Astrocyte of the spinal cord (primary cell): ENCODE data around the gene NUMB.
"Not testable (repeated sequence)": the region's sequence is repeated elsewhere in the genome, so short reads cannot be mapped to it uniquely, and the experiment has no call there.

Experiments used
- DNase-seq: peaks from one replicate; pipeline ENCODE4 v3.0.0; 2011; ENCODE audit warnings: low read depth, low spot score
- H3K4me3 ChIP-seq: 2 replicates; pipeline ENCODE4 v1.5.1; 2011; ENCODE audit warnings: low read depth, mild to moderate bottlenecking, low read length, moderate library complexity
- CTCF ChIP-seq: IDR thresholded peaks from 2 replicates; pipeline ENCODE4 v1.5.1; 2012; ENCODE audit warnings: low read depth, mild to moderate bottlenecking, low read length, inconsistent platforms
- in situ Hi-C: cut with HindIII; loops from 2 replicates; pipeline ENCODE4 v1.10.0; 2017; ENCODE audit warnings: low sequenced_read_pairs

Gene NUMB

GRCh38 chr14:73368616-73369015, 89.7 kb downstream of the NUMB start:
- DNase-seq = no peak
- H3K4me3 ChIP-seq = no peak overlapping the region
- in situ Hi-C loops = no loop called here
- no peak for TF ChIP-seq CTCF

GRCh38 chr14:73365727-73366126, 92.6 kb downstream of the NUMB start:
- DNase-seq = no peak
- no peak for TF ChIP-seq CTCF
- H3K4me3 ChIP-seq = no peak overlapping the region
- in situ Hi-C loops = no loop called here

GRCh38 chr14:73364559-73364958, 93.8 kb downstream of the NUMB start:
- in situ Hi-C loops = no loop called here
- no peak overlapping the region for H3K4me3 ChIP-seq
- no peak for DNase-seq
- no peak for TF ChIP-seq CTCF

GRCh38 chr14:73359445-73359844, 98.9 kb downstream of the NUMB start:
- DNase-seq = no peak

GRCh38 chr14:73358187-73358586, 100.2 kb downstream of the NUMB start:
- in situ Hi-C loops = no loop called here
- H3K4me3 ChIP-seq = no peak overlapping the region
- DNase-seq = no peak
- TF ChIP-seq CTCF = no peak

More at GRCh38 chr14:73359445-73359844, 98.9 kb downstream of the NUMB start:
- no peak for TF ChIP-seq CTCF
- no peak overlapping the region for H3K4me3 ChIP-seq
- in situ Hi-C loops = no loop called here

GRCh38 chr14:73349091-73349490, 109.3 kb downstream of the NUMB start:
- H3K4me3 ChIP-seq, in situ Hi-C loops, DNase-seq: not testable (repeated sequence)

GRCh38 chr14:73344319-73344718, 114.0 kb downstream of the NUMB start:
- in situ Hi-C loops = no loop called here
- no peak for DNase-seq
- TF ChIP-seq CTCF = no peak
- no peak overlapping the region for H3K4me3 ChIP-seq
